ENCODE data around the gene METTL24.

Gene METTL24

GRCh38 chr6:110196874-110197273 lies 161.3 kb downstream of the METTL24 start:
- Histone ChIP-seq H3K4me3 (replicated peaks; ENCODE audit: insufficient read depth, low read length) (no peak overlapping the region), H3K27ac (replicated peaks) (no peak overlapping the region), H3K27me3 (ENCODE audit: insufficient read depth, poor library complexity, severe bottlenecking) (no peaks in the 10 kb centered on the region)
- DNase-seq (ENCODE audit: low read depth in 1 of 2, low spot score in 1 of 2): no peak
- no peak for TF ChIP-seq GABPA (IDR thresholded peaks at IDR 0.05; ENCODE audit: low read depth)
- no peak for TF ChIP-seq POLR2AphosphoS5 (IDR thresholded peaks at IDR 0.05; ENCODE audit: low read depth)
- TF ChIP-seq CTCF (IDR thresholded peaks at IDR 0.05; ENCODE audit: insufficient read depth, low read length): no peak
- no peak for TF ChIP-seq REST (IDR thresholded peaks at IDR 0.05; ENCODE audit: insufficient replicate concordance, low read depth)
- no peak for TF ChIP-seq SPI1 (IDR thresholded peaks at IDR 0.05; ENCODE audit: borderline replicate concordance, low read depth)

- DNase-seq (ENCODE audit: low read depth in 1 of 2, low spot score in 1 of 2): no peak
- no peak overlapping the region for H3K27ac ChIP-seq (replicated peaks)
- TF ChIP-seq GABPA (IDR thresholded peaks at IDR 0.05; ENCODE audit: low read depth): no peak
- no peak for TF ChIP-seq SPI1 (IDR thresholded peaks at IDR 0.05; ENCODE audit: borderline replicate concordance, low read depth)
- TF ChIP-seq CTCF (IDR thresholded peaks at IDR 0.05; ENCODE audit: insufficient read depth, low read length): no peak
- no peak for TF ChIP-seq POLR2AphosphoS5 (IDR thresholded peaks at IDR 0.05; ENCODE audit: low read depth)
- no peak for TF ChIP-seq REST (IDR thresholded peaks at IDR 0.05; ENCODE audit: insufficient replicate concordance, low read depth)
- no peak overlapping the region for H3K4me3 ChIP-seq (replicated peaks; ENCODE audit: insufficient read depth, low read length)
- no peaks in the 10 kb centered on the region for H3K27me3 ChIP-seq (ENCODE audit: insufficient read depth, poor library complexity, severe bottlenecking)
Observed at GRCh38 chr6:110195639-110196038, 162.5 kb downstream of the METTL24 start.
